Measurements from ENCODE around the gene USP34.

DNA sequence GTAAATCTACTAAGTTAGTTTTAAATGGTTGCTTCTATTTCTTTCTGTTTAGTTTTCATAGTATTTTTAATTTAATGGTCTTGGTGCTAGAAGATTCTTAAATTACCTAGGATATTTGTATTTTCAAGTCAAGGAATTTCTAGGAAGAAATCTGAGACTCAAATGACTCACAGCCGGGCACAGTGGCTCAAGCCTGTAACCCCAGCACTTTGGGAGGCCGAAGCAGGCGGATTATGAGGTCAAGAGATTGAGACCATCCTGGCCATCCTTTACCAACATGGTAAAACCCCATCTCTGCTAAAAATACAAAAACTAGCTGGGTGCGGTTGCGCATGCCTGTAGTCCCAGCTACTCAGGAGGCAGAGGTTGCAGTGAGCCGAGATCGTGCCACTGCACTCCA is 213.4 kb downstream of the USP34 start:
- TF ChIP-seq, protein P1, sequence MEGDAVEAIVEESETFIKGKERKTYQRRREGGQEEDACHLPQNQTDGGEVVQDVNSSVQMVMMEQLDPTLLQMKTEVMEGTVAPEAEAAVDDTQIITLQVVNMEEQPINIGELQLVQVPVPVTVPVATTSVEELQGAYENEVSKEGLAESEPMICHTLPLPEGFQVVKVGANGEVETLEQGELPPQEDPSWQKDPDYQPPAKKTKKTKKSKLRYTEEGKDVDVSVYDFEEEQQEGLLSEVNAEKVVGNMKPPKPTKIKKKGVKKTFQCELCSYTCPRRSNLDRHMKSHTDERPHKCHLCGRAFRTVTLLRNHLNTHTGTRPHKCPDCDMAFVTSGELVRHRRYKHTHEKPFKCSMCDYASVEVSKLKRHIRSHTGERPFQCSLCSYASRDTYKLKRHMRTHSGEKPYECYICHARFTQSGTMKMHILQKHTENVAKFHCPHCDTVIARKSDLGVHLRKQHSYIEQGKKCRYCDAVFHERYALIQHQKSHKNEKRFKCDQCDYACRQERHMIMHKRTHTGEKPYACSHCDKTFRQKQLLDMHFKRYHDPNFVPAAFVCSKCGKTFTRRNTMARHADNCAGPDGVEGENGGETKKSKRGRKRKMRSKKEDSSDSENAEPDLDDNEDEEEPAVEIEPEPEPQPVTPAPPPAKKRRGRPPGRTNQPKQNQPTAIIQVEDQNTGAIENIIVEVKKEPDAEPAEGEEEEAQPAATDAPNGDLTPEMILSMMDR (IDR thresholded peaks at IDR 0.05; ENCODE audit: poor library complexity): no peak
- TF ChIP-seq EZH2 (IDR thresholded peaks at IDR 0.05; ENCODE audit: borderline replicate concordance) (no peak), EZH2phosphoT487 (IDR thresholded peaks at IDR 0.05; ENCODE audit: low read depth, severe bottlenecking, unreplicated experiment) (no peak)

All from hepatocyte (in vitro differentiated cells).